ENCODE measurements around the gene ZNF385D. TPM values are rescaled to one million over a fixed set of nuclear protein-coding genes. Genes with fewer than 3 reads are reported as not detected.

Gene ZNF385D
- polyA plus RNA-seq, 1 of the 3 experiments (the other 2 are of a cell fraction): 1.8 TPM

GRCh38 chr3:21457084-21457483 lies 293.9 kb downstream of the ZNF385D start:
- Histone ChIP-seq H3K27ac (ENCODE audit: low read depth in 2 of 2, low read length in 1 of 2) (no peak overlapping the region), H3K79me2 (ENCODE audit: insufficient read depth) (no peaks in the 10 kb centered on the region), H3K27me3 (ENCODE audit: insufficient read depth) (no peaks in the 10 kb centered on the region), H3K4me3 (ENCODE audit: low read depth in 2 of 2, low read length in 1 of 2) (no peak overlapping the region), H3F3A (replicated peaks; ENCODE audit: insufficient read depth) (no peaks in the 10 kb centered on the region), H3K9me2 (no peaks in the 10 kb centered on the region), H3K9me3 (no peaks in the 10 kb centered on the region), H3K4me1 (ENCODE audit: control insufficient read depth in 1 of 2, insufficient read depth in 2 of 2, low read depth in 1 of 2, low read length in 1 of 2) (no peaks in the 10 kb centered on the region), H4K20me1 (ENCODE audit: insufficient read depth) (no peaks in the 10 kb centered on the region), H3K36me3 (replicated peaks in 1 of 2; ENCODE audit: control insufficient read depth in 1 of 2, insufficient read depth in 2 of 2, low read length in 1 of 2) (no peaks in the 10 kb centered on the region), H3K9ac (no peak overlapping the region), H2AFZ (ENCODE audit: low read depth) (no peak overlapping the region), H3K4me2 (no peak overlapping the region)
- DNase-seq: no peak
- CTCF ChIA-PET: no interaction called here
- WGBS (ENCODE audit: low lambda C conversion rate): 56% methylated on average over 5 of the region's 5 CpGs
- TF ChIP-seq MEF2A (IDR thresholded peaks at IDR 0.05; ENCODE audit: borderline replicate concordance, low read depth) (no peak), TAF1 (IDR thresholded peaks at IDR 0.05; ENCODE audit: borderline replicate concordance, low read depth, low read length) (no peak), RAD21 (IDR thresholded peaks at IDR 0.05; ENCODE audit: low read length) (no peak), IRF3 (IDR thresholded peaks at IDR 0.05; ENCODE audit: low read depth, low read length) (no peak), FOSL2 (IDR thresholded peaks at IDR 0.05; ENCODE audit: borderline replicate concordance, low read depth) (no peak), ELF1 (IDR thresholded peaks at IDR 0.05) (no peak), TCF12 (IDR thresholded peaks at IDR 0.05) (no peak), RCOR1 (IDR thresholded peaks at IDR 0.05; ENCODE audit: low read length) (no peak), USF1 (IDR thresholded peaks at IDR 0.05; ENCODE audit: borderline replicate concordance, low read depth) (no peak), GABPA (IDR thresholded peaks at IDR 0.05; ENCODE audit: low read depth) (no peak), EP300 (IDR thresholded peaks at IDR 0.05; ENCODE audit: borderline replicate concordance in 1 of 2, low read depth in 1 of 2, low read length in 1 of 2) (no peak)
- TF ChIP-seq, protein P1, sequence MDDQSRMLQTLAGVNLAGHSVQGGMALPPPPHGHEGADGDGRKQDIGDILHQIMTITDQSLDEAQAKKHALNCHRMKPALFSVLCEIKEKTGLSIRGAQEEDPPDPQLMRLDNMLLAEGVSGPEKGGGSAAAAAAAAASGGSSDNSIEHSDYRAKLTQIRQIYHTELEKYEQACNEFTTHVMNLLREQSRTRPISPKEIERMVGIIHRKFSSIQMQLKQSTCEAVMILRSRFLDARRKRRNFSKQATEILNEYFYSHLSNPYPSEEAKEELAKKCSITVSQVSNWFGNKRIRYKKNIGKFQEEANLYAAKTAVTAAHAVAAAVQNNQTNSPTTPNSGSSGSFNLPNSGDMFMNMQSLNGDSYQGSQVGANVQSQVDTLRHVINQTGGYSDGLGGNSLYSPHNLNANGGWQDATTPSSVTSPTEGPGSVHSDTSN (IDR thresholded peaks at IDR 0.05): no peak
- POLR2A ChIA-PET: no interaction called here

- WGBS (ENCODE audit: low lambda C conversion rate): 19% methylated on average over 2 of the region's 2 CpGs
- POLR2A ChIA-PET: no interaction called here
Observed at GRCh38 chr3:21449738-21450137, 301.3 kb downstream of the ZNF385D start.

More at GRCh38 chr3:21449738-21450137, 301.3 kb downstream of the ZNF385D start:
- no peak overlapping the region for H3K4me2 ChIP-seq
- H4K20me1 ChIP-seq (ENCODE audit: insufficient read depth): no peaks in the 10 kb centered on the region
- no peak overlapping the region for H2AFZ ChIP-seq (ENCODE audit: low read depth)
- CTCF ChIA-PET: interaction anchor here (1.2 kb wide), 1 partner anchor 13 kb away, joined by 3 read pairs; no protein-coding TSS in a partner anchor
- H3K9me2 ChIP-seq: no peaks in the 10 kb centered on the region
- H3K9ac ChIP-seq: no peak overlapping the region
- TF ChIP-seq MXI1 (IDR thresholded peaks at IDR 0.05; ENCODE audit: low read depth, low read length) (no peak), POLR2AphosphoS5 (IDR thresholded peaks at IDR 0.05; ENCODE audit: low read depth, low read length) (no peak), NFIC (IDR thresholded peaks at IDR 0.05; ENCODE audit: borderline replicate concordance) (no peak), RXRA (IDR thresholded peaks at IDR 0.05; ENCODE audit: borderline replicate concordance, low read depth) (no peak), JUND (IDR thresholded peaks at IDR 0.05) (no peak), SIN3A (IDR thresholded peaks at IDR 0.05; ENCODE audit: borderline replicate concordance, low read depth, low read length) (no peak), SMC3 (IDR thresholded peaks at IDR 0.05; ENCODE audit: low read depth, low read length) (no peak), YY1 (IDR thresholded peaks at IDR 0.05; ENCODE audit: low read depth) (no peak), GABPA (IDR thresholded peaks at IDR 0.05; ENCODE audit: low read depth) (no peak)
- TF ChIP-seq, protein P2, sequence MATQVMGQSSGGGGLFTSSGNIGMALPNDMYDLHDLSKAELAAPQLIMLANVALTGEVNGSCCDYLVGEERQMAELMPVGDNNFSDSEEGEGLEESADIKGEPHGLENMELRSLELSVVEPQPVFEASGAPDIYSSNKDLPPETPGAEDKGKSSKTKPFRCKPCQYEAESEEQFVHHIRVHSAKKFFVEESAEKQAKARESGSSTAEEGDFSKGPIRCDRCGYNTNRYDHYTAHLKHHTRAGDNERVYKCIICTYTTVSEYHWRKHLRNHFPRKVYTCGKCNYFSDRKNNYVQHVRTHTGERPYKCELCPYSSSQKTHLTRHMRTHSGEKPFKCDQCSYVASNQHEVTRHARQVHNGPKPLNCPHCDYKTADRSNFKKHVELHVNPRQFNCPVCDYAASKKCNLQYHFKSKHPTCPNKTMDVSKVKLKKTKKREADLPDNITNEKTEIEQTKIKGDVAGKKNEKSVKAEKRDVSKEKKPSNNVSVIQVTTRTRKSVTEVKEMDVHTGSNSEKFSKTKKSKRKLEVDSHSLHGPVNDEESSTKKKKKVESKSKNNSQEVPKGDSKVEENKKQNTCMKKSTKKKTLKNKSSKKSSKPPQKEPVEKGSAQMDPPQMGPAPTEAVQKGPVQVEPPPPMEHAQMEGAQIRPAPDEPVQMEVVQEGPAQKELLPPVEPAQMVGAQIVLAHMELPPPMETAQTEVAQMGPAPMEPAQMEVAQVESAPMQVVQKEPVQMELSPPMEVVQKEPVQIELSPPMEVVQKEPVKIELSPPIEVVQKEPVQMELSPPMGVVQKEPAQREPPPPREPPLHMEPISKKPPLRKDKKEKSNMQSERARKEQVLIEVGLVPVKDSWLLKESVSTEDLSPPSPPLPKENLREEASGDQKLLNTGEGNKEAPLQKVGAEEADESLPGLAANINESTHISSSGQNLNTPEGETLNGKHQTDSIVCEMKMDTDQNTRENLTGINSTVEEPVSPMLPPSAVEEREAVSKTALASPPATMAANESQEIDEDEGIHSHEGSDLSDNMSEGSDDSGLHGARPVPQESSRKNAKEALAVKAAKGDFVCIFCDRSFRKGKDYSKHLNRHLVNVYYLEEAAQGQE (IDR thresholded peaks at IDR 0.05; ENCODE audit: low read depth, low read length): no peak
- H3K27ac ChIP-seq (ENCODE audit: low read depth in 2 of 2, low read length in 1 of 2): no peak overlapping the region; a peak in 1 of 4 replicates
- H3K79me2 ChIP-seq (ENCODE audit: insufficient read depth): no peaks in the 10 kb centered on the region
- H3K36me3 ChIP-seq (replicated peaks in 1 of 2; ENCODE audit: control insufficient read depth in 1 of 2, insufficient read depth in 2 of 2, low read length in 1 of 2): no peaks in the 10 kb centered on the region
- no peaks in the 10 kb centered on the region for H3K9me3 ChIP-seq
- no peaks in the 10 kb centered on the region for H3F3A ChIP-seq (replicated peaks; ENCODE audit: insufficient read depth)
- H3K4me1 ChIP-seq (ENCODE audit: control insufficient read depth in 1 of 2, insufficient read depth in 2 of 2, low read depth in 1 of 2, low read length in 1 of 2): peaks cover 0 to 17% of the 10 kb centered on the region in 2 experiments; a peak in 2 of 4 replicates
- no peak for DNase-seq
- H3K27me3 ChIP-seq (ENCODE audit: insufficient read depth): no peaks in the 10 kb centered on the region
- no peak overlapping the region for H3K4me3 ChIP-seq (ENCODE audit: low read depth in 2 of 2, low read length in 1 of 2)

Data from SK-N-SH (cell line).